Stomach (tissue), 19 donors: ENCODE measurements around the gene SH3BGRL3. TPM values are rescaled to one million over a fixed set of nuclear protein-coding genes. Genes with fewer than 3 reads are reported as not detected.
"Not testable (repeated sequence)": the region's sequence is repeated elsewhere in the genome, so short reads cannot be mapped to it uniquely, and the experiment has no call there.

Experiments used
- DNase-seq, 2 donors: peaks; one replicate each; pipeline versions ENCODE4 v3.0.0 to v3.0.0-alpha.2; 2013 to 2019
- H3K27ac ChIP-seq, 5 donors: fragments of 200-600 bp in 4 of 5; sonication (generic) in 4 of 5; one replicate each; pipeline ENCODE4 v1.5.1; 2013 to 2019; ENCODE audit warnings: mild to moderate bottlenecking in 1 of 5, moderate library complexity in 1 of 5
- H3K27me3 ChIP-seq, 3 donors: fragments of 200-600 bp; sonication (generic); one replicate each; pipeline ENCODE4 v1.5.1; 2017 to 2019; ENCODE audit warnings: mixed run types in 1 of 3
- H3K36me3 ChIP-seq, 4 donors: fragments of 200-600 bp; sonication (generic); 1 replicate in 3 of 4; 2 replicates in 1 of 4; pipeline ENCODE4 v1.5.1; 2016 to 2019
- H3K4me1 ChIP-seq, 4 donors: fragments of 200-600 bp; sonication (generic); one replicate each; pipeline ENCODE4 v1.5.1; 2016 to 2019
- H3K4me3 ChIP-seq, 4 donors: fragments of 200-600 bp; sonication (generic) in 3 of 4; one replicate each; pipeline ENCODE4 v1.5.1; 2016 to 2019; ENCODE audit warnings: mild to moderate bottlenecking in 1 of 4
- H3K9me3 ChIP-seq, 4 donors: fragments of 200-600 bp; sonication (generic); one replicate each; pipeline ENCODE4 v1.5.1; 2016 to 2019
- EP300 ChIP-seq: sonication (generic); formaldehyde crosslinking; IDR thresholded peaks from one replicate; pipeline ENCODE4 v1.6.1; 2017; ENCODE audit warnings: antibody characterized with exemption
- POLR2A ChIP-seq, 4 donors: fragments of 450-650 bp; IDR thresholded peaks; one replicate each; pipeline ENCODE4 v1.6.1; 2016; ENCODE audit warnings: antibody characterized with exemption in 4 of 4, control low read depth in 2 of 4, mild to moderate bottlenecking in 1 of 4, moderate library complexity in 1 of 4
- POLR2AphosphoS5 ChIP-seq, 3 donors: sonication (generic); formaldehyde crosslinking; IDR thresholded peaks; one replicate each; pipeline ENCODE4 v1.6.1; 2016; ENCODE audit warnings: antibody characterized with exemption in 3 of 3
- WGBS, 5 donors: extraction: QIAGEN DNeasy Blood & Tissue Kit in 3 of 5; methylation state at CpG; one replicate each; pipeline versions ENCODE4 v1.1.5 to v1.1.7; 2013 to 2018; 5-methylcytosine and 5-hydroxymethylcytosine counted together
- intact Hi-C: fragments of 100-400 bp; cut with DNase I; formaldehyde crosslinking; loops from one replicate; pipeline ENCODE4 v1.15.1; 2023; ENCODE audit warnings: low total_unique reads
- long read RNA-seq, 10 donors: transcript quantifications; one replicate each; lab custom pipeline, GENCODE V29; 2026
- polyA plus RNA-seq, 3 donors: library from polyadenylated mRNA; stranded (reverse); fragments of 200-250 nt; gene quantifications; one replicate each; pipeline ENCODE4 v1.2.3, GENCODE V29; 2013
- total RNA-seq, 5 donors: library from RNA; depleted of rRNA; stranded (reverse); fragments of >200 nt; gene quantifications; one replicate each; pipeline versions ENCODE4 v1.1.0 to v1.2.3, GENCODE V29; 2014 to 2016
- TF ChIP-seq, protein P1 (sequence below), 7 experiments: fragments of 450-650 bp in 4 of 7; fragments of 200-600 bp in 3 of 7; sonication (generic) in 3 of 7; IDR thresholded peaks; one replicate each; pipeline ENCODE4 v1.5.1; 2016 to 2019; ENCODE audit warnings: antibody characterized with exemption in 7 of 7, control low read depth in 2 of 7, mild to moderate bottlenecking in 1 of 7
- donor health status: healthy with polysubstance abuse.
- donor health status: Bipolar disorder and iron deficiency.
- donor health status: healthy.

SH3BGRL3 gene
- 100 to 1,000 TPM in 1 of 5 donors, 10 to 100 TPM in 3, 1 to 10 TPM in 1; 7.2 to 102 (median 29.5) TPM for total RNA-seq
- 100 to 1,000 TPM; 142 to 267 (median 227) TPM for polyA plus RNA-seq
- long read RNA-seq, donor 1, transcript SH3BGRL3-201 (3 exons, 1,661 nt): major isoform, 42 of 46 reads
- long read RNA-seq, donor 1, partial matches to known transcripts: 0 of 46 reads
- long read RNA-seq, donor 1, other reads (novel, unspliced or antisense): 0 of 46 reads
- long read RNA-seq, donor 2, transcript SH3BGRL3-201 (3 exons, 1,661 nt): major isoform, 63 of 67 reads
- long read RNA-seq, donor 2, partial matches to known transcripts: 0 of 67 reads
- long read RNA-seq, donor 2, other reads (novel, unspliced or antisense): 0 of 67 reads
- long read RNA-seq, donor 3, transcript SH3BGRL3-201 (3 exons, 1,661 nt): major isoform, 39 of 39 reads
- long read RNA-seq, donor 3, partial matches to known transcripts: 0 of 39 reads
- long read RNA-seq, donor 3, other reads (novel, unspliced or antisense): 0 of 39 reads
- long read RNA-seq, donor 4, transcript SH3BGRL3-201 (3 exons, 1,661 nt): major isoform, 12 of 12 reads
- long read RNA-seq, donor 4, partial matches to known transcripts: 0 of 12 reads
- long read RNA-seq, donor 4, other reads (novel, unspliced or antisense): 0 of 12 reads
- long read RNA-seq, donor 5, transcript SH3BGRL3-201 (3 exons, 1,661 nt): major isoform, 66 of 89 reads
- long read RNA-seq, donor 5, transcript SH3BGRL3-202 (2 exons, 768 nt): minor isoform, 5 of 89 reads
- long read RNA-seq, donor 5, partial matches to known transcripts: 18 of 89 reads
- long read RNA-seq, donor 5, other reads (novel, unspliced or antisense): 0 of 89 reads
- long read RNA-seq, donor 6: 0 reads
- long read RNA-seq, donor 7, transcript SH3BGRL3-201 (3 exons, 1,661 nt): major isoform, 112 of 126 reads
- long read RNA-seq, donor 7, transcript SH3BGRL3-202 (2 exons, 768 nt): minor isoform, 6 of 126 reads
- long read RNA-seq, donor 7, partial matches to known transcripts: 8 of 126 reads
- long read RNA-seq, donor 7, other reads (novel, unspliced or antisense): 0 of 126 reads
- long read RNA-seq, donor 8, transcript SH3BGRL3-201 (3 exons, 1,661 nt): major isoform, 69 of 77 reads
- long read RNA-seq, donor 8, partial matches to known transcripts: 8 of 77 reads
- long read RNA-seq, donor 8, other reads (novel, unspliced or antisense): 0 of 77 reads
- long read RNA-seq, donor 9, transcript SH3BGRL3-201 (3 exons, 1,661 nt): major isoform, 46 of 50 reads
- long read RNA-seq, donor 9, partial matches to known transcripts: 0 of 50 reads
- long read RNA-seq, donor 9, other reads (novel, unspliced or antisense): 0 of 50 reads
- long read RNA-seq, donor 10, transcript SH3BGRL3-201 (3 exons, 1,661 nt): major isoform, 22 of 23 reads
- long read RNA-seq, donor 10, partial matches to known transcripts: 0 of 23 reads
- long read RNA-seq, donor 10, other reads (novel, unspliced or antisense): 0 of 23 reads

DNA sequence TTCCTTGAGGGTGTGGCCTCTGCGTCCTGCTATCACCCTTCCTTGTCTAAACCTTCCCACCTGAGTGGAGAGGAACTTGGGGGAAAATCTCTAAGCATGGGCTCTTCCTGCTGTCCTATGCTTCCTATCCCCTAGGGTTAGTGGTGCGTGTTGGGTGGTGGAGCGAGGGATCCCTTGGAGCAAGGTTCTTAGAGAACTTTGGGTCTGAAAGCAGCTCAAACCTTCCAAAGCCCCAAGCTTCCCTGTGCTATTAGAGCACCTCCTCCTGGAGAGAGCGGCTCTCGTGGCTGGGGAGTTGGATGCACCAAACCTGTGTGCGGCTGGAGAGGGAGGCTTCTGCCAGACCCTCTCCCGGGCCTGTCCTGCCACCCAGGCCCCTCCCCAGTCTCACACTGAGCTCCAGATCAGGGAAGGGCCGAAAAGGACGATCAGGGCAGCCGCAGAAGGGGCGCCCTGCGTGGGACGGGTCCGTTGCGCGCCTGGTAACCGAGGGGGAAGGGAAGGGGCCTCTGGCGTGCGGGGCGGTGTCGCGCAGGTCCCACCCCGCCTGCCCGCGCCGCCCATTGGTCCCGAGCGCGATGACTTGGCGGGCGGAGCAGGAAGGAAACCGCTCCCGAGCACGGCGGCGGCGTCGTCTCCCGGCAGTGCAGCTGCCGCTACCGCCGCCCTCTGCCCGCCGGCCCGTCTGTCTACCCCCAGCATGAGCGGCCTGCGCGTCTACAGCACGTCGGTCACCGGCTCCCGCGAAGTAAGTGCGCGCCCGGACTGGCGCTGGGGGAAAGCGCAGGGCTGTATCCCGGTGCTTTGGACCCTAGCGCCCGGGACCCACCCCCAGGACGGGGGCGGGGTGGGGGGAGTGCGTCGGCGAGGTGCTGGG lies at the start of gene SH3BGRL3:
Gene SH3BGRL3, plus strand, starts transcription at position 631 of the 877 bp plus-strand sequence. Its CDS starts 70 bp downstream, at position 701.
- Histone ChIP-seq H3K4me3 (peak within 1 kb of the TSS; percentile 65 to 89 (median 70)), H3K4me1 (peaks cover 70 to 89% (median 83%) of the 10 kb centered on the region in 4 donors), H3K27me3 (no peaks in the 10 kb centered on the region), H3K36me3 (peaks cover 0 to 22% (median 13%) of the 10 kb centered on the region in 4 donors), H3K27ac (peak within 1 kb of the TSS; percentile 93 to 100 (median 98)), H3K9me3 (no peaks in the 10 kb centered on the region)
- 0 to 2% (median 2%) methylated on average over 17 to 66 of the region's 66 CpGs for WGBS, 5 donors
- DNase-seq: peak; percentile 93 to 96
- intact Hi-C loops: no loop called here
- peak in 3 of 4 donors; percentile 49 to 95 (median 73) for TF ChIP-seq POLR2A (IDR thresholded peaks at IDR 0.05)
- TF ChIP-seq POLR2AphosphoS5 (IDR thresholded peaks at IDR 0.05): peak; percentile 71 to 99 (median 98)
- TF ChIP-seq EP300: no peak
- TF ChIP-seq, protein P1, sequence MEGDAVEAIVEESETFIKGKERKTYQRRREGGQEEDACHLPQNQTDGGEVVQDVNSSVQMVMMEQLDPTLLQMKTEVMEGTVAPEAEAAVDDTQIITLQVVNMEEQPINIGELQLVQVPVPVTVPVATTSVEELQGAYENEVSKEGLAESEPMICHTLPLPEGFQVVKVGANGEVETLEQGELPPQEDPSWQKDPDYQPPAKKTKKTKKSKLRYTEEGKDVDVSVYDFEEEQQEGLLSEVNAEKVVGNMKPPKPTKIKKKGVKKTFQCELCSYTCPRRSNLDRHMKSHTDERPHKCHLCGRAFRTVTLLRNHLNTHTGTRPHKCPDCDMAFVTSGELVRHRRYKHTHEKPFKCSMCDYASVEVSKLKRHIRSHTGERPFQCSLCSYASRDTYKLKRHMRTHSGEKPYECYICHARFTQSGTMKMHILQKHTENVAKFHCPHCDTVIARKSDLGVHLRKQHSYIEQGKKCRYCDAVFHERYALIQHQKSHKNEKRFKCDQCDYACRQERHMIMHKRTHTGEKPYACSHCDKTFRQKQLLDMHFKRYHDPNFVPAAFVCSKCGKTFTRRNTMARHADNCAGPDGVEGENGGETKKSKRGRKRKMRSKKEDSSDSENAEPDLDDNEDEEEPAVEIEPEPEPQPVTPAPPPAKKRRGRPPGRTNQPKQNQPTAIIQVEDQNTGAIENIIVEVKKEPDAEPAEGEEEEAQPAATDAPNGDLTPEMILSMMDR (IDR thresholded peaks at IDR 0.05): peak in 1 of 7 experiments; percentile 41

DNA sequence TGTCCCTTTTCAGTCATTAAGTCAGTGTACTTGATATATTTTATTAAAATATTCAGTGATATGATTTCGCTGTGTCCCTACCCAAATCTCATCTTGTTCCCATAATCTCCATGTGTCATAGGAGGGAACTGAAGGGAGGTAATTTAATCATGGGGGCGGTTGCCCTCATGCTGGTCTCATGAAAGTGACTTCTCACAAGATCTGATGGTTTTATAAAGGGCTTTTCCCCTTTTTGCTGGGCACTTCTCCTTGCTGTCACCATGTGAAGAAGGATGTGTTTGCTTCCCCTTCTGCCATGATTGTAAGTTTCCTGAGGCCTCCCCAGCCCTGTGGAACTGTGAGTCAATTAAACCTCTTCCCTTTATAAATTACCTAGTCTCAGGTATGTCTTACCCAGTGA lies 49.2 kb upstream of the SH3BGRL3 start:
- peaks cover 11 to 24% (median 20%) of the 10 kb centered on the region in 4 donors for H3K4me1 ChIP-seq
- H3K27ac ChIP-seq, H3K4me3 ChIP-seq, H3K36me3 ChIP-seq, H3K9me3 ChIP-seq, intact Hi-C loops, DNase-seq: not testable (repeated sequence)
- whole genome bisulfite sequencing, 5 donors: 80 to 94% (median 91%) methylated on average over 2 of the region's 2 CpGs
- peaks cover 0 to 31% (median under 1%) of the 10 kb centered on the region in 3 donors for H3K27me3 ChIP-seq

DNA sequence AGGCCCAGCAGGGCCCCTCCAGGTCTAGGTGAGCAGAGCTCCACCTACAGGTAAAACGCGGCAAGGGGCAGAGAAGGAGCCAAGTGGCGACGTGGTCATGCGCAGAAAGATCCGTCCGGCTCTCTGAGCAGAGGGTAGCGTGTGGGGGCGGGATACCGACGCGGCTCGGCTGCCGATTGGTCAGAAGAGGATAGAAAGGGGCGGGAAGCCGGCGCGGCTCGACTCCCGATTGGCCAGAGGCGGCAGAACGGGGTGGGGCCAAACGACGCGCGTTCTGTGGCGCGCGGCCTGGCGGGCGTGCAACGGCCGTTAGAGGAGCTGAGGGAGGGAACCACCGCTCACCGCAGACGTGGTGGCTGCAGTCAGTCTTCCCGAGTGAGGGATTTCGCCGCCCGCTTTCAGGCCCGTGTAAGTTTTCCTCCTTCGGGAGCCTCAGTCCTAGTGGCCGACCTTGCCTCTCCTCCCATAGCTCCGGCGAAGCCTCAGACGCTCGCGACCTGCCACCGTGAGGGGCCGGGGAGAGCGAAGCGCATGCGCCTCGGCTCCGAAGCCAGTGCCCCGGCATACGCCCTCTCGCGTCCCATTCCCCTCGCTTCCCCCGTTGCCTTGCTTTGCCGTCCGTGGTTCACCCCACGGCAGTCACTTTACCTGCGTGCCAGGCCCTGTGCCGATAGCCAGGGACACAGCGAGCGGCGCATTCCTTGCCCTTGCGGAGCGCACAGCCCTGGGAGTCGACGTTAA lies 45.8 kb upstream of the SH3BGRL3 start, which contains the start of gene CEP85:
Gene CEP85, plus strand, starts transcription at position 298 of the 741 bp plus-strand sequence. CDS start 5,584 bp downstream, outside the sequence.
- 0 to 1% (median 0%) methylated on average over 52 to 73 of the region's 73 CpGs for WGBS, 5 donors
- H3K36me3 ChIP-seq: no peaks in the 10 kb centered on the region
- H3K4me1 ChIP-seq: peaks cover 9 to 30% (median 14%) of the 10 kb centered on the region in 4 donors
- no peaks in the 10 kb centered on the region for H3K27me3 ChIP-seq
- TF ChIP-seq, protein P1 (IDR thresholded peaks at IDR 0.05): peak in 5 of 7 experiments; percentile 71 to 97 (median 87)
- peak; percentile 46 to 83 (median 77) for TF ChIP-seq POLR2AphosphoS5 (IDR thresholded peaks at IDR 0.05)
- peak in 2 of 4 donors; percentile 70 to 79 for TF ChIP-seq POLR2A (IDR thresholded peaks at IDR 0.05)
- no peak for TF ChIP-seq EP300
- DNase-seq: peak; percentile 99
- intact Hi-C loops: no loop called here
- H3K27ac ChIP-seq: peak within 1 kb of the TSS; percentile 90 to 96 (median 92)
- peak within 1 kb of the TSS; percentile 71 to 85 (median 72) for H3K4me3 ChIP-seq
- no peaks in the 10 kb centered on the region for H3K9me3 ChIP-seq
